ENCODE results near the gene LPIN1. TPM values are rescaled to one million over a fixed set of nuclear protein-coding genes. Genes with fewer than 3 reads are reported as not detected.
"Not testable (repeated sequence)": the region's sequence is repeated elsewhere in the genome, so short reads cannot be mapped to it uniquely, and the experiment has no call there.

LPIN1 gene
- total RNA-seq, 1 donor, result 62.2 TPM

GRCh38 chr2:11808016-11808400 lies 61.6 kb downstream of the LPIN1 start:
- DNase-seq (ENCODE audit: low read depth), result no peak
- no peak for TF ChIP-seq CTCF (IDR thresholded peaks at IDR 0.05; ENCODE audit: insufficient read depth, low read depth, low read length)

GRCh38 chr2:11809586-11810236 lies 63.3 kb downstream of the LPIN1 start:
- no peak for TF ChIP-seq CTCF (IDR thresholded peaks at IDR 0.05; ENCODE audit: insufficient read depth, low read depth, low read length)
- DNase-seq (ENCODE audit: low read depth), result peak; percentile 18
- no peak overlapping the region for H3K4me3 ChIP-seq (ENCODE audit: low read depth, low read length)

More at GRCh38 chr2:11808016-11808400, 61.6 kb downstream of the LPIN1 start:
- no peak overlapping the region for H3K4me3 ChIP-seq (ENCODE audit: low read depth, low read length)

GRCh38 chr2:11810237-11810977 lies 64.0 kb downstream of the LPIN1 start:
- no peak overlapping the region for H3K4me3 ChIP-seq (ENCODE audit: low read depth, low read length)
- no peak for TF ChIP-seq CTCF (IDR thresholded peaks at IDR 0.05; ENCODE audit: insufficient read depth, low read depth, low read length)
- no peak for DNase-seq (ENCODE audit: low read depth)

- H3K4me3 ChIP-seq (ENCODE audit: low read depth, low read length), result no peak overlapping the region
- TF ChIP-seq CTCF (IDR thresholded peaks at IDR 0.05; ENCODE audit: insufficient read depth, low read depth, low read length), result no peak
- DNase-seq (ENCODE audit: low read depth), result no peak
Observed at GRCh38 chr2:11811036-11811654, 64.7 kb downstream of the LPIN1 start.

GRCh38 chr2:11812466-11813248 lies 66.2 kb downstream of the LPIN1 start:
- H3K4me3 ChIP-seq (ENCODE audit: low read depth, low read length), result no peak overlapping the region
- DNase-seq (ENCODE audit: low read depth), result no peak
- no peak for TF ChIP-seq CTCF (IDR thresholded peaks at IDR 0.05; ENCODE audit: insufficient read depth, low read depth, low read length)

GRCh38 chr2:11813345-11813744 lies 66.9 kb downstream of the LPIN1 start:
- DNase-seq (ENCODE audit: low read depth); H3K4me3 ChIP-seq (ENCODE audit: low read depth, low read length): not testable (repeated sequence)

- DNase-seq (ENCODE audit: low read depth), result no peak
- no peak for TF ChIP-seq CTCF (IDR thresholded peaks at IDR 0.05; ENCODE audit: insufficient read depth, low read depth, low read length)
- no peak overlapping the region for H3K4me3 ChIP-seq (ENCODE audit: low read depth, low read length)
Observed at GRCh38 chr2:11813951-11814350, 67.5 kb downstream of the LPIN1 start.

All from fibroblast of villous mesenchyme (primary cell).